ENCODE measurements around the gene PHETA2. TPM values are rescaled to one million over a fixed set of nuclear protein-coding genes. Genes with fewer than 3 reads are reported as not detected.

PHETA2 gene
- total and polyA plus RNA-seq, 5 donors = 6.4 to 11.5 (median 7.6) TPM

Other genes starting within 250 kb of the PHETA2 start
- gene SREBF2, start 241.1 kb upstream of the PHETA2 start, total RNA-seq = 100 to 1,000 TPM in 2 of 4 donors, 10 to 100 TPM in 2; 77.8 to 119 (median 106) TPM
- gene SREBF2, start 241.1 kb upstream of the PHETA2 start, polyA plus RNA-seq = 71.2 TPM
- 1 to 10 TPM; 1.1 to 8.5 (median 2.6) TPM for gene SHISA8, start 159.2 kb upstream of the PHETA2 start, total RNA-seq
- 0.95 TPM for gene SHISA8, start 159.2 kb upstream of the PHETA2 start, polyA plus RNA-seq
- gene TNFRSF13C, start 147.4 kb upstream of the PHETA2 start, total RNA-seq = under 1 TPM; 0.19 to 0.96 (median 0.55) TPM
- 0.41 TPM for gene TNFRSF13C, start 147.4 kb upstream of the PHETA2 start, polyA plus RNA-seq
- gene CENPM, start 127.1 kb upstream of the PHETA2 start, total RNA-seq = 1 to 10 TPM in 2 of 4 donors, not detected in 2; 1.4 to 1.8 TPM
- 0.23 TPM for gene CENPM, start 127.1 kb upstream of the PHETA2 start, polyA plus RNA-seq
- gene SEPTIN3, start 104.8 kb upstream of the PHETA2 start, total RNA-seq = under 1 TPM; 0.09 to 0.39 (median 0.14) TPM
- 0.14 TPM for gene SEPTIN3, start 104.8 kb upstream of the PHETA2 start, polyA plus RNA-seq
- gene WBP2NL, start 75.5 kb upstream of the PHETA2 start, total RNA-seq = under 1 TPM; 0.49 to 0.59 (median 0.51) TPM
- gene WBP2NL, start 75.5 kb upstream of the PHETA2 start, polyA plus RNA-seq = 0.20 TPM
- 10 to 100 TPM; 14.6 to 16.3 (median 15.4) TPM for gene NAGA, start 3.4 kb upstream of the PHETA2 start, total RNA-seq
- 9.4 TPM for gene NAGA, start 3.4 kb upstream of the PHETA2 start, polyA plus RNA-seq
- gene SMDT1, start 5.5 kb downstream of the PHETA2 start, total RNA-seq = 100 to 1,000 TPM; 124 to 190 (median 153) TPM
- 188 TPM for gene SMDT1, start 5.5 kb downstream of the PHETA2 start, polyA plus RNA-seq
- 100 to 1,000 TPM; 212 to 255 (median 231) TPM for gene NDUFA6, start 16.5 kb downstream of the PHETA2 start, total RNA-seq
- 467 TPM for gene NDUFA6, start 16.5 kb downstream of the PHETA2 start, polyA plus RNA-seq
- under 1 TPM; 0.19 to 0.29 (median 0.23) TPM for gene CYP2D6, start 56.6 kb downstream of the PHETA2 start, total RNA-seq
- gene CYP2D6, start 56.6 kb downstream of the PHETA2 start, polyA plus RNA-seq = 0.29 TPM
- 10 to 100 TPM; 16.3 to 19.6 (median 17.9) TPM for gene TCF20, start 196.4 kb downstream of the PHETA2 start, total RNA-seq
- 6.5 TPM for gene TCF20, start 196.4 kb downstream of the PHETA2 start, polyA plus RNA-seq